ENCODE measurements around the gene SRD5A3.

GRCh38 chr4:55304303-55304702 is 41.7 kb upstream of the SRD5A3 start:
- TF ChIP-seq CTCF (IDR thresholded peaks at IDR 0.05), result no peak
- no peak for TF ChIP-seq POLR2A (IDR thresholded peaks at IDR 0.05)

Measured in body of pancreas (tissue), 4 donors.